ENCODE results near the gene APBB1.

The APBB1 gene

GRCh38 chr11:6351782-6352382, 67.0 kb downstream of the APBB1 start:
- no peak for DNase-seq (ENCODE audit: low spot score)

GRCh38 chr11:6350486-6350885, 68.4 kb downstream of the APBB1 start:
- DNase-seq (ENCODE audit: low spot score), result no peak

GRCh38 chr11:6350043-6350442, 68.9 kb downstream of the APBB1 start:
- DNase-seq (ENCODE audit: low spot score), result no peak

- DNase-seq (ENCODE audit: low spot score), result no peak
Measured at GRCh38 chr11:6345366-6345765, 73.5 kb downstream of the APBB1 start.

All from Ammon's horn (tissue), 1 donor.